DOHH2 (cell line): Measurements from ENCODE around the gene SLC47A1.

Experiments used
- EZH2phosphoT487 ChIP-seq: fragments of 200-600 bp; sonication (generic); IDR thresholded peaks from 2 replicates; pipeline ENCODE4 v1.6.1; 2017; ENCODE audit warnings: borderline replicate concordance, mild to moderate bottlenecking, antibody characterized with exemption, low read length, moderate library complexity, mixed read lengths
- TF ChIP-seq, protein P1 (sequence below): fragments of 200-600 bp; sonication (generic); IDR thresholded peaks from one replicate; pipeline ENCODE4 v1.5.1; 2014; ENCODE audit warnings: antibody characterized with exemption, mild to moderate bottlenecking, low read depth, low read length; ENCODE audit not compliant: poor library complexity, severe bottlenecking

DNA sequence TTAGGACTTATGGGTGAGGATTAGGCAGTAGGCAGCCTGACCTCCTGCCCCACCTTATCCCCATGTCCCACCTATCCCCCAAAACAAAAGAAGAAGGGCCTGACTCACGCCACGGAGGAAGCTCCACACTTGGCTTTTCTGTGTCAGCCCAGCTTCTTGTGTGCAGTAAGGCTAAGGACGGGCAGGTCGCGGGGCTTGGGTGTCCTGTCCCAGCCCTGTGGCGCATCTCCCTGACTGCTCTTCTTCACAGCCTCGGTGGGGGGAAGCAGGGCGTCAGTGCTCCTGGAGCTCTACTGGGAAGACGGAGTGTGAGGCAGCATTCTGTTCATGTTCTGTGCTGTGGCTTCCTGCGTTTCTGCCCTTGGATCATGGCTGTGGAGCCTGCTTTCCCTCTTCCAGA is 80.3 kb downstream of the SLC47A1 start:
- TF ChIP-seq, protein P1, sequence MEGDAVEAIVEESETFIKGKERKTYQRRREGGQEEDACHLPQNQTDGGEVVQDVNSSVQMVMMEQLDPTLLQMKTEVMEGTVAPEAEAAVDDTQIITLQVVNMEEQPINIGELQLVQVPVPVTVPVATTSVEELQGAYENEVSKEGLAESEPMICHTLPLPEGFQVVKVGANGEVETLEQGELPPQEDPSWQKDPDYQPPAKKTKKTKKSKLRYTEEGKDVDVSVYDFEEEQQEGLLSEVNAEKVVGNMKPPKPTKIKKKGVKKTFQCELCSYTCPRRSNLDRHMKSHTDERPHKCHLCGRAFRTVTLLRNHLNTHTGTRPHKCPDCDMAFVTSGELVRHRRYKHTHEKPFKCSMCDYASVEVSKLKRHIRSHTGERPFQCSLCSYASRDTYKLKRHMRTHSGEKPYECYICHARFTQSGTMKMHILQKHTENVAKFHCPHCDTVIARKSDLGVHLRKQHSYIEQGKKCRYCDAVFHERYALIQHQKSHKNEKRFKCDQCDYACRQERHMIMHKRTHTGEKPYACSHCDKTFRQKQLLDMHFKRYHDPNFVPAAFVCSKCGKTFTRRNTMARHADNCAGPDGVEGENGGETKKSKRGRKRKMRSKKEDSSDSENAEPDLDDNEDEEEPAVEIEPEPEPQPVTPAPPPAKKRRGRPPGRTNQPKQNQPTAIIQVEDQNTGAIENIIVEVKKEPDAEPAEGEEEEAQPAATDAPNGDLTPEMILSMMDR = no peak
- no peak for TF ChIP-seq EZH2phosphoT487
